IPS-NIHi7 (cell line): ENCODE results near the gene LCE6A.

Experiments
- DNase-seq: peaks from one replicate; pipeline ENCODE4 v3.0.0; 2012; ENCODE audit warnings: mixed read lengths; ENCODE audit errors: extremely low spot score

Gene LCE6A

GRCh38 chr1:152842556-152842955 is at the start of gene LCE6A:
TSS of gene LCE6A (plus strand) at chr1:152842856. CDS start at chr1:152843521, 665 bp downstream.
- DNase-seq: no peak

GRCh38 chr1:152795686-152796085 is 47.0 kb upstream of the LCE6A start:
- no peak for DNase-seq

GRCh38 chr1:152796421-152796820 is 46.2 kb upstream of the LCE6A start, which contains the start of gene LCE1D:
TSS of gene LCE1D (plus strand) at chr1:152796721. CDS start at chr1:152797795, 1,074 bp downstream.
- no peak for DNase-seq

GRCh38 chr1:152801333-152801732 is 41.3 kb upstream of the LCE6A start:
- DNase-seq: no peak

- DNase-seq: no peak
Measured at GRCh38 chr1:152806576-152806975, 36.1 kb upstream of the LCE6A start, which contains the start of gene LCE1C. TSS of gene LCE1C (minus strand) at chr1:152806651. CDS start at chr1:152805478, 1,173 bp downstream.

DNA sequence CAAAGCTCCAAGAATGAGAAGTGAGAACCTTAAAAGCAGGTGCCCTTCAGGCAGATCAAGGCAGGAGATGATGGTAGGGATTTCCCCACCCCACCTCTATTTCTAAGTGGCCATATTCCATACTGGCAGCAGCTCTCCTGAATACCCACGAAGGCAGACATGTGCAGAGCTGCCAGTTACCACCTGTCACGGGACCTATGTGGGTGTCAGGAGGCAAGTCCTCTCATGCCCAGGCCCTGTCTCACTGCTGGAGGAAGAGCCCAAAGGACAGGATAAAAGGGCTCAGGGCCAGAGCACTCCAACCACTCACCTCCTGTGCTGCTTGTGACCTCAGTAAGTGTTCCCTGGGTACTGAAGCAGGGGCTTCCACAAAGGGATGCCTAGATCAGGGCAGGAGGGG is 31.6 kb upstream of the LCE6A start:
- no peak for DNase-seq

DNA sequence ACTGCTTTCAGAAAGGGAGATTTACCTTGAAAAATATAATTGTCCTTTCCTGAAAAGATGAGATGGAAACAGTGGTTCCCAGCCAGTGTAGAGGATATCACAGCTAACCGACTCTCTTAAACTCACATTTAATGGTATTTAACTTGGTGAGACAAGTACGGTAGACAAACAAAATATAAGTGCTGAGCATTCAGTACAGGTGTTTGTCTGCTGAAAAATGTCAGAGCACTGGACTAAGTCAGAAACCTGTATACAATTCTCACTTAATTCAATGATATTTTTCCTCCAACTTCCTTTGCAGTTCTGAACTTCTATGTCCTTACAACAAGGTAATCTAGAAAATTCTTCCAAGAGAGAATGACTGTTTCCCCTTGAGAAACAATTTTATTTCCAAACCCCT is 31.0 kb upstream of the LCE6A start, which contains the start of gene LCE1B:
Gene LCE1B (plus strand): TSS at position 301 of the 400 bp plus-strand sequence. CDS start 476 bp downstream, outside the sequence.
- no peak for DNase-seq

DNA sequence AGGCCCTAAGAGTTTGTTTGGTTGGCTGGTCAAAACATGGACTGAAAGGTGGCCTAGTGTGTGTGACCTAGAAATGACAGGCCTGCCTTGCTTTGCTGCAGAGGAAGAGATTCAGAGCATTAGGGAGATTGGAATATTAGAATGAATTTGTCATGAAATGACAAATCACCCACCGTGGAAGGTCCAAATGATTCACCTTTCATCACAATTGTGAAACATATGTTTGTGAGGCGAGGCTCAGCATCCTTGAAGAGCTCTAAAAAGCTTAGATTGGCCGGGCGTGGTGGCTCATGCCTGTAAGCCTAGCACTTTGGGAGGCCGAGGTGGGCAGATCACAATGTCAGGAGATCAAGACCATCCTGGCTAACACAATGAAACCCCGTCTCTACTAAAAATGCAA is 25.3 kb upstream of the LCE6A start:
- DNase-seq: no peak

- DNase-seq: no peak
Measured at GRCh38 chr1:152823294-152823693, 19.4 kb upstream of the LCE6A start.

GRCh38 chr1:152824964-152825363 is 17.7 kb upstream of the LCE6A start:
- no peak for DNase-seq

DNA sequence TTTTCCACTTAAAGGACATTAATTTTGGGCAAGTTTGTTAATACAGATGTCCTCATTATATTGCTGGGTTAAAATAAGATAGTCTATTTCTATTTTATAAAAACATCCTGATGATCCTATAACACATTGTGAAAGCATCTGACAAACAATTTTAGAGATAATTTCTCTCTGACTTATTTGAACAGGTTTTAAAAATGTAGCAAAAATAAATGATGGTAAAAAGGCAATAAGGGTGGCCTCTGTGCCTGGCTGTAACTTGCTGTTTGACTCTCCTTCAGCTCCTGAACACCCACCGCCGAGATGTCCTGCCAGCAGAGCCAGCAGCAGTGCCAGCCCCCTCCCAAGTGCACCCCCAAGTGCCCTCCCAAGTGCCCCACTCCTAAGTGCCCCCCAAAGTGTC is 15.5 kb upstream of the LCE6A start, which contains the start of gene LCE1A:
Gene LCE1A (plus strand): TSS at position 301 of the 400 bp plus-strand sequence. CDS start 0 bp downstream, at position 301.
- DNase-seq: no peak

- DNase-seq: no peak
Measured at GRCh38 chr1:152836870-152837269, 5.8 kb upstream of the LCE6A start.

DNA sequence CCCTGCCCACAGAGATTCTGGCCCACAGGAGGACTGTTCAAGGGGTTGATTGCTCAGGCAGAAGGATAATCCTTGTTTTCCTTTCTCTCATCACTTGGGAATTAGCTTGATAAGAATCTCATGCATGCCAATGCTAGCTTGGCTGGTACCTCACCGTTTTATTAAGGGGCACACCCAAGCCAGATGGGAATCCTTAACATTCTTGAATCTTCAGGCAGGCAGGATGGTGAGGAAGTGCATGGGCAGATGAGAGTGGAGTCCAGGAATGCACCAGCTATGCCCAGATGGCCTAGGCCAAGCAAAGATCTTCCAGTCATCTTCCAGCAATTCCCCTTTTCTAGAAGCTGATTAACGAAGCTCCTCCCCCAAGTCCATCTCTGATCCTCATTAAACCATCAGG is 13.0 kb downstream of the LCE6A start:
- DNase-seq: no peak

GRCh38 chr1:152858062-152858461 is 15.4 kb downstream of the LCE6A start:
- no peak for DNase-seq

DNA sequence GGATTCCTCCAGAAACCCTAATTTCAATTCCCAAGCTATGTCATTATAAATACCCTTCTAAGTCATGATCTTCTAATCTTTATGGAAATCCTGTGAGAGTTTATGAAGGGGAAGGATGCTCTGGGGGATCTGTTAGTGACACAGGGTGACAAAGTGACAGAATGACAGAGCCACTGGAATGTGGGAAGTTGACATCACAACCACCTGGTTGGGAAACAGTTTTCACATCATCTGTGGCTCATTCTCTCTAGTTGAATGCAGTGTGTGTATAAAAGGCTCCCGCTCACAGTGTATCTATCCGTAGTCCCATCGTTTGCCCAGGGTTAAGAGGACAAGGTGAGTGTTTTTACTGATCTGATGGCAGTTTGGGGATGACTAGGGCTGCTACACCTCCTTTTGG is 17.0 kb downstream of the LCE6A start, which contains the start of gene LCE7A:
Gene LCE7A (plus strand): TSS at position 301 of the 400 bp plus-strand sequence. CDS start 702 bp downstream, outside the sequence.
- no peak for DNase-seq

GRCh38 chr1:152860129-152860528 is 17.5 kb downstream of the LCE6A start:
- no peak for DNase-seq

GRCh38 chr1:152861374-152861773 is 18.7 kb downstream of the LCE6A start:
- no peak for DNase-seq

GRCh38 chr1:152864443-152864842 is 21.8 kb downstream of the LCE6A start:
- no peak for DNase-seq

DNA sequence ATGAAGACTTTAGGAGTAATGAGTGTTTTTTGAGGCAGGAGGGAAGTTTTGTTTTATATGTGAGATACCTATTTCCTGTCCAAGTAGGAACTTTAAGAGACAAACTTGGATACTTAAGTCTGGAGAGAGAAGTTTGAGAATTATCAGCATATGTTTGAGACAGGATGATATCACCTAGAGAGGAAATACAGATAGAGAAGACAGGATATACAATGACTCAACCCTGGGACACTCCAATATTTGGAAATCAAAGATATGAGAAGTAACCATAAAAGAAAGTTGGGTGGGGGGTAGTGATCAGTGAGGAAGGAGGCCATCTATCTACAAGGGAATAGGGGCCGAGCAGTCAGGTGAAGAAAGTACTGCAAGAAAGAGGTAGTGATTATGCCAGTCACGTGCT is 23.7 kb downstream of the LCE6A start:
- DNase-seq: no peak

DNA sequence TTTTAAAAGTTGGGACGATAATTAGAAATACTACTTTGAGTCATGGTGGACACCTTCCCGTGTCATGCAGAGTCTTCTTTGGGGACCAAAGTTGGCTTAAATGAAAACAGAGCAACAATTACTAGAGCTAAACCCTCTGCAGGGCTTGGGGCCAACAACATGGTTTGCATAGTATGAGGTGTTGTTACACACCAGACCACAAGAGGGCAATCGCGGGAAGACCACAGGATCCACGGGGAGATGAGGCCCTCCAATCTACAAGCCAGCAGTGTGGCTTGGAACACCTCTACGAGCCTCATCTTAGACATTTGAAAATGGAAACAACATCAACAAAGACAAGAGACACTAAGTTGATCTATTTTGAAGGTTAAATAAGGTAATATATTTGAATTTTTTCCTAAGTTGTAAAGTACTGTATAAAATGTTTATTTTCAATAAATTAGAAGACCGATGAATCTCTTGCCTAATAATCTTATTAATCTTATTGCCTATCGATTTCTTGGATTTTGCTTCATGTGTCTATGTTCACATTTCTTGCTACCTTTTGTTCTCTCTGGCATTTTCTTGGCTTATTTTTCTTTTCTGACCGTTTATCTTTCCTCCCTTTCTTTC is 27.3 kb downstream of the LCE6A start:
- DNase-seq: peak; percentile 84

- peak; percentile 32 for DNase-seq
Measured at GRCh38 chr1:152870831-152871730, 28.4 kb downstream of the LCE6A start.

GRCh38 chr1:152871731-152872126 is 29.1 kb downstream of the LCE6A start:
- DNase-seq: no peak
